ENCODE measurements around the gene FRMD4A. TPM values are rescaled to one million over a fixed set of nuclear protein-coding genes. Genes with fewer than 3 reads are reported as not detected.

FRMD4A gene
- polyA plus RNA-seq, 1 donor (not counting 4 experiments of a cell fraction or from before 2014, with no cell fraction given), result 12.9 TPM

GRCh38 chr10:13970236-13970956, 360.3 kb downstream of the FRMD4A start:
- no peak for TF ChIP-seq EZH2 (IDR thresholded peaks at IDR 0.05; ENCODE audit: low read length)
- TF ChIP-seq CTCF (optimal IDR thresholded peaks at IDR 0.05 in 1 of 3, IDR thresholded peaks at IDR 0.05 in 1 of 3, conservative IDR thresholded peaks at IDR 0.05 in 1 of 3; ENCODE audit: extremely low read depth in 1 of 3, insufficient read depth in 2 of 3, low read length in 3 of 3), result no peak
- no peaks in the 10 kb centered on the region for H3K9me1 ChIP-seq (ENCODE audit: control insufficient read depth, extremely low read depth, insufficient read depth, low read length)
- no peaks in the 10 kb centered on the region for H3K79me2 ChIP-seq (ENCODE audit: control insufficient read depth, insufficient read depth, low read length)
- no peak overlapping the region for H3K4me2 ChIP-seq (ENCODE audit: control insufficient read depth, extremely low read depth, insufficient read depth, low read depth, low read length)
- peaks cover 17% of the 10 kb centered on the region for H3K27me3 ChIP-seq (ENCODE audit: control insufficient read depth, extremely low read depth, insufficient read depth, low read length)
- no peak overlapping the region for H2AFZ ChIP-seq (ENCODE audit: control insufficient read depth, low read length)
- no peak for DNase-seq (ENCODE audit: low read depth, low spot score)
- no peak overlapping the region for H3K27ac ChIP-seq (ENCODE audit: control insufficient read depth, insufficient read depth, low read length)
- dilution Hi-C loops (cut with MboI; ENCODE audit: extremely low pct_ligation_motif_present, low sequenced_read_pairs), result no loop called here
- no peak overlapping the region for H3K9ac ChIP-seq (ENCODE audit: control insufficient read depth, extremely low read depth, insufficient read depth, low read length)
- H3K36me3 ChIP-seq (ENCODE audit: control insufficient read depth in 2 of 2, extremely low read depth in 1 of 2, insufficient read depth in 2 of 2, low read length in 2 of 2), result no peaks in the 10 kb centered on the region
- no peak for FAIRE-seq
- H3K4me1 ChIP-seq (ENCODE audit: control insufficient read depth, extremely low read depth, insufficient read depth, low read length), result peaks cover 7% of the 10 kb centered on the region
- no peak overlapping the region for H3K4me3 ChIP-seq (ENCODE audit: control insufficient read depth in 2 of 3, extremely low read depth in 1 of 3, insufficient read depth in 2 of 3, low read depth in 1 of 3, low read length in 3 of 3)
- no peaks in the 10 kb centered on the region for H3K9me3 ChIP-seq (ENCODE audit: control insufficient read depth, low read depth, low read length)
- H4K20me1 ChIP-seq (ENCODE audit: control insufficient read depth, extremely low read depth, insufficient read depth, low read length), result no peaks in the 10 kb centered on the region

- Histone ChIP-seq H3K4me2 (ENCODE audit: control insufficient read depth, extremely low read depth, insufficient read depth, low read depth, low read length) (no peak overlapping the region), H3K79me2 (ENCODE audit: control insufficient read depth, insufficient read depth, low read length) (no peaks in the 10 kb centered on the region), H3K9ac (ENCODE audit: control insufficient read depth, extremely low read depth, insufficient read depth, low read length) (no peak overlapping the region), H3K4me1 (ENCODE audit: control insufficient read depth, extremely low read depth, insufficient read depth, low read length) (peaks cover 7% of the 10 kb centered on the region), H3K4me3 (ENCODE audit: control insufficient read depth in 2 of 3, extremely low read depth in 1 of 3, insufficient read depth in 2 of 3, low read depth in 1 of 3, low read length in 3 of 3) (no peak overlapping the region), H3K9me3 (ENCODE audit: control insufficient read depth, low read depth, low read length) (no peaks in the 10 kb centered on the region), H2AFZ (ENCODE audit: control insufficient read depth, low read length) (no peak overlapping the region), H4K20me1 (ENCODE audit: control insufficient read depth, extremely low read depth, insufficient read depth, low read length) (no peaks in the 10 kb centered on the region), H3K27me3 (ENCODE audit: control insufficient read depth, extremely low read depth, insufficient read depth, low read length) (peaks cover 17% of the 10 kb centered on the region), H3K36me3 (ENCODE audit: control insufficient read depth in 2 of 2, extremely low read depth in 1 of 2, insufficient read depth in 2 of 2, low read length in 2 of 2) (no peaks in the 10 kb centered on the region), H3K27ac (ENCODE audit: control insufficient read depth, insufficient read depth, low read length) (no peak overlapping the region), H3K9me1 (ENCODE audit: control insufficient read depth, extremely low read depth, insufficient read depth, low read length) (no peaks in the 10 kb centered on the region)
- no peak for FAIRE-seq
- no peak for DNase-seq (ENCODE audit: low read depth, low spot score)
- dilution Hi-C loops (cut with MboI; ENCODE audit: extremely low pct_ligation_motif_present, low sequenced_read_pairs), result no loop called here
- TF ChIP-seq EZH2 (IDR thresholded peaks at IDR 0.05; ENCODE audit: low read length) (no peak), CTCF (optimal IDR thresholded peaks at IDR 0.05 in 1 of 3, IDR thresholded peaks at IDR 0.05 in 1 of 3, conservative IDR thresholded peaks at IDR 0.05 in 1 of 3; ENCODE audit: extremely low read depth in 1 of 3, insufficient read depth in 2 of 3, low read length in 3 of 3) (no peak)
These were observed 361.0 kb downstream of the FRMD4A start for GRCh38 chr10:13969792-13970140.
